ENCODE data around the gene KCNJ9. TPM values are rescaled to one million over a fixed set of nuclear protein-coding genes. Genes with fewer than 3 reads are reported as not detected.

Gene KCNJ9
- total and polyA plus RNA-seq, 2 of the 13 experiments (the other 11 are each of a cell fraction or from before 2014, with no cell fraction given), result not detected

- no peak for TF ChIP-seq JARID2 (CRISPR knock-in tag; IDR thresholded peaks at IDR 0.05; ENCODE audit: insufficient replicate concordance)
- no peak for TF ChIP-seq MIER2 (CRISPR knock-in tag; IDR thresholded peaks at IDR 0.05)
- no peak for TF ChIP-seq POLR2A (IDR thresholded peaks at IDR 0.05; ENCODE audit: insufficient read depth in 1 of 2, low read depth in 2 of 2, low read length in 2 of 2)
- no peak for TF ChIP-seq EZH2 (conservative IDR thresholded peaks at IDR 0.05; ENCODE audit: low read depth, low read length)
- TF ChIP-seq PHF21A (CRISPR knock-in tag; IDR thresholded peaks at IDR 0.05), result no peak
- TF ChIP-seq, protein P1, sequence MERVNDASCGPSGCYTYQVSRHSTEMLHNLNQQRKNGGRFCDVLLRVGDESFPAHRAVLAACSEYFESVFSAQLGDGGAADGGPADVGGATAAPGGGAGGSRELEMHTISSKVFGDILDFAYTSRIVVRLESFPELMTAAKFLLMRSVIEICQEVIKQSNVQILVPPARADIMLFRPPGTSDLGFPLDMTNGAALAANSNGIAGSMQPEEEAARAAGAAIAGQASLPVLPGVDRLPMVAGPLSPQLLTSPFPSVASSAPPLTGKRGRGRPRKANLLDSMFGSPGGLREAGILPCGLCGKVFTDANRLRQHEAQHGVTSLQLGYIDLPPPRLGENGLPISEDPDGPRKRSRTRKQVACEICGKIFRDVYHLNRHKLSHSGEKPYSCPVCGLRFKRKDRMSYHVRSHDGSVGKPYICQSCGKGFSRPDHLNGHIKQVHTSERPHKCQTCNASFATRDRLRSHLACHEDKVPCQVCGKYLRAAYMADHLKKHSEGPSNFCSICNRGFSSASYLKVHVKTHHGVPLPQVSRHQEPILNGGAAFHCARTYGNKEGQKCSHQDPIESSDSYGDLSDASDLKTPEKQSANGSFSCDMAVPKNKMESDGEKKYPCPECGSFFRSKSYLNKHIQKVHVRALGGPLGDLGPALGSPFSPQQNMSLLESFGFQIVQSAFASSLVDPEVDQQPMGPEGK (CRISPR knock-in tag; IDR thresholded peaks at IDR 0.05), result 0 out of 2 replicates have a peak, but pooled peaks have one; percentile 24
- no peak for TF ChIP-seq FOXA1 (IDR thresholded peaks at IDR 0.05)
- peak; percentile 41; the same call in 1 of the 2 replicates for TF ChIP-seq FOXA1 (CRISPR knock-in tag; IDR thresholded peaks at IDR 0.05)
- TF ChIP-seq XBP1 (CRISPR knock-in tag; IDR thresholded peaks at IDR 0.05), result no peak
- TF ChIP-seq ZBTB21 (CRISPR knock-in tag; IDR thresholded peaks at IDR 0.05), result no peak
- no peak for TF ChIP-seq ZNF124 (CRISPR knock-in tag; IDR thresholded peaks at IDR 0.05)
- TF ChIP-seq ZNF234 (CRISPR knock-in tag; conservative IDR thresholded peaks at IDR 0.05), result no peak
- no peak for TF ChIP-seq DMTF1 (CRISPR knock-in tag; IDR thresholded peaks at IDR 0.05)
- no peak for TF ChIP-seq MLLT10 (CRISPR knock-in tag; IDR thresholded peaks at IDR 0.05)
- no peak; the same call in 1 of the 2 replicates for TF ChIP-seq TCF7 (IDR thresholded peaks at IDR 0.05; ENCODE audit: low read depth)
- 0 out of 2 replicates have a peak, but pooled peaks have one; percentile 10 for TF ChIP-seq SAP130 (CRISPR knock-in tag; IDR thresholded peaks at IDR 0.05; ENCODE audit: low read depth)
- TF ChIP-seq SMAD1 (CRISPR knock-in tag; IDR thresholded peaks at IDR 0.05; ENCODE audit: borderline replicate concordance, low read depth), result no peak
Observed at GRCh38 chr1:160045653-160046052, 35.7 kb upstream of the KCNJ9 start (continued).
